HEK293T (cell line): ENCODE results near the gene GOLPH3L.

Source experiments
- BHLHE40 ChIP-seq: fragments of 450-650 bp; IDR thresholded peaks from 2 replicates; pipeline ENCODE4 v1.6.1; 2016; ENCODE audit warnings: mild to moderate bottlenecking, moderate library complexity, borderline replicate concordance
- CTBP1 ChIP-seq: fragments of 450-650 bp; IDR thresholded peaks from 2 replicates; pipeline ENCODE4 v1.6.1; 2016; ENCODE audit warnings: borderline replicate concordance
- ELF4 ChIP-seq: fragments of 450-650 bp; IDR thresholded peaks from 2 replicates; pipeline ENCODE4 v1.6.1; 2017; ENCODE audit warnings: antibody characterized with exemption
- FOXA1 ChIP-seq: fragments of 450-650 bp; IDR thresholded peaks from 2 replicates; pipeline ENCODE4 v1.6.1; 2016; ENCODE audit warnings: mild to moderate bottlenecking
- FOXK2 ChIP-seq: fragments of 450-650 bp; IDR thresholded peaks from 2 replicates; pipeline ENCODE4 v1.6.1; 2016; ENCODE audit warnings: mild to moderate bottlenecking
- FOXM1 ChIP-seq: fragments of 450-650 bp; IDR thresholded peaks from 2 replicates; pipeline ENCODE4 v1.6.1; 2017; ENCODE audit warnings: mild to moderate bottlenecking, borderline replicate concordance
- NFRKB ChIP-seq: fragments of 450-650 bp; IDR thresholded peaks from 2 replicates; pipeline ENCODE4 v1.6.1; 2016; ENCODE audit warnings: mild to moderate bottlenecking, moderate library complexity
- PKNOX1 ChIP-seq: fragments of 450-650 bp; IDR thresholded peaks from 2 replicates; pipeline ENCODE4 v1.6.1; 2016
- SP1 ChIP-seq: fragments of 450-650 bp; IDR thresholded peaks from 2 replicates; pipeline ENCODE4 v1.6.1; 2017
- SUZ12 ChIP-seq: fragments of 450-650 bp; IDR thresholded peaks from 2 replicates; pipeline ENCODE4 v1.6.1; 2016; ENCODE audit warnings: mild to moderate bottlenecking
- ZNF384 ChIP-seq: fragments of 450-650 bp; IDR thresholded peaks from 2 replicates; pipeline ENCODE4 v1.6.1; 2016

- TF ChIP-seq BHLHE40 (no peak), SP1 (no peak), NFRKB (no peak), FOXM1 (no peak), FOXK2 (no peak), ELF4 (no peak), FOXA1 (no peak), ZNF384 (no peak), PKNOX1 (no peak), SUZ12 (no peak), CTBP1 (no peak)
Observed at GRCh38 chr1:150627826-150628410, 69.0 kb downstream of the GOLPH3L start.
